GM21423 (cell line): Measurements from ENCODE around the gene PLA2G3.

Source experiments
- ATAC-seq: cut with Tn5 transposase; IDR thresholded peaks from one replicate; pipeline ENCODE4 v1.9.1; 2021; ENCODE audit warnings: mild to moderate bottlenecking, moderate library complexity; ENCODE audit not compliant: unreplicated experiment

Gene PLA2G3

DNA sequence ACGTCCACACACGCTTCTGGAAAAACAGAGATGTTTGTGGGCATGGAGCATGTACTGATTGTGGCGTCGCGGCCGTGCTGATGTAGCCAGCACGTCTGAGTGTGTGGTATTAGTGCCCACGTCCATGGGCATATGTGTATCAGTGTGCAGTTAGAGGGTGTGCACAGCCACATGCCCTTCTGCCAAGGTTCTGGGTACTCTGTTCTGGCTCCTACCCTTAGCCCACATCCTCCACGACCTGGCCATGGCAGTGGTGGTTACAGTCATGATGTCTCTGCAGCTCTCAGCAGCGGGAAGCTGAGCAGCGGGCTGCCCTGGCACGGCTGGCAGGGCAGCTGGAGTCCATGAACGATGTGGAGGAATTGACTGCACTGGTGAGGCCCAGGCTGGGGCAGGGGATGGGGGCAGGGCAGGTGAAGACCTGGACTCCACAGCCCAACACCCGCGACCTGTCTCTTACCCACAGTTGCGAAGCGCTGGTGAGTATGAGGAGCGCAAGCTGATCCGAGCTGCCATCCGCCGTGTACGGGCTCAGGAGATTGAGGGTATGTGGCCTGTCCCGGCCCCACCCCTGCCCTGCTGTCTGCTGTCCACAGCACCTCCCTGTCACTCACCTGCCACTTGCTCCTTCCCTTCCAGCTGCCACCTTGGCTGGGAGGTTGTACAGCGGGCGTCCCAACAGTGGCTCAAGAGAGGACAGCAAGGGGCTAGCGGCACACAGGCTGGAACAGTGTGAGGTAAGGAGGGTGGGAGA lies 51.9 kb downstream of the PLA2G3 start:
- no peak for ATAC-seq

DNA sequence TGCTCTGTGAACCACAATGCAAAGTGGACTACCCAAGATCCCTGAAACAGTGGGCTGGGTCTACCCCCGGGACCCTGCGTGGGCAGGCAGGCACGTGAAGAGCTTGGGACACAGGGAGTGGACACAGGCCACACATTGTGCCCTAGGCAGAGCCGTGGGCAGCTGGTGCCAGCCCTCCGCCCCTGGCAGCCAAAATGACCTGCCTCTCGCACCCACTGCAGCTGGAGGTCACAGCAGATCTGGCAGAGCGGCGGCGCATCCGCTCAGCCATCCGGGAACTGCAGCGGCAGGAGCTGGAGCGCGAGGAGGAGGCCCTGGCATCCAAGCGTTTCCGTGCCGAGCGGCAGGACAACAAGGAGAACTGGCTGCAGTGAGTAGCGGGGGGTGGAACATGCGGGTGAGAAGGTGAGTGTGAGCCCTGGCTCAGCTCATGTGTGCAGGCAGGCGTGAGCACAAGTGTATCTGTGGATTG lies 52.5 kb downstream of the PLA2G3 start:
- no peak for ATAC-seq

DNA sequence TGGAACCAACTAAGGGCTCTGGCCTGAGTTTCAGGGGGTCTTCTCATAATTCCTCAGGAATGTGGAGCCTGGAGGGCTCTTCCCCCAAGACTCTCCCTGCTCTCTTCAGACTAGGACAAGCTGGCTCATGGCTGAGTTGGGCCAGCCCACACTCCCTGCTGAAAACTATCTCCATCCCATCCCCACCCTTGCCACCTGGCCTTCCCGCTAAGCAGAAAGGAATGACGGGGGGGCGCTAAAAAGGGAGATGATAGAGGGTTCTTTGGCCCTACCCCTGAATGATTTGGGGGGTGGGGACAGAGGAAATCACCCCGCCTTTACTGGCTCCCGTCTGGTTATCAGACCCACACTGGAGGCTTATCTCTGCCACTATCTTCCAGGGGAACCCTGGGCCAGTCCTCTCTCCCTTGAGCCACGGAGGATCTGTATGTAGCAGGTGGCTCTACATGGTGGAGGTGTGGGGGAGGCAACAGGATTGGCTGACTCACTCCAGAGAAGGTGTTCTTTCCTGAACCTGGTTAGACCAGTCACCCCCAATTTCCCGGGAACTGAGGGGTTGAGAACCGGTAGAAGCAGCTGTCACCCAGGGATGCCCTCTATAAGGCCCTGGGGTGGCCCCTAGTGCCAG lies 53.5 kb downstream of the PLA2G3 start:
- ATAC-seq, result no peak

DNA sequence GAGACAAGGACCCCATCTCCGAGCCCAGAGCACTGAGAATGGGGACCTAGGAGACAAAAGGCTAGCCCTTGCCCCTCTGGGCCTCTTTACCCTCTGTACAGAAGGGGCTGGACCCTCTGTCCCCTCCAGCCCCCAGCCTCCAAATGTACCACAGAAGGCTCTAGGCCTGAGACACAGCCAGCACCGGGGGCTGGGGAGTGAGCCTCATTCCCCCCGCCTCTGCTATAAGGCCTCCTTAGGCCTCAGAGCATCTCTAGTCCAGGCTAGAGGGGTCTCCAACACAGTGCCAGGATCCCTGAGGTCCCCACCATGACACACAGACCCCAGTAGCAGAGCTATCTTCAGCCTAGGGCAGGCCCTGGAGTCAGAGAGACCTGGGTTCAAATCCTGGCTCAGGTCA lies 54.4 kb downstream of the PLA2G3 start:
- no peak for ATAC-seq

DNA sequence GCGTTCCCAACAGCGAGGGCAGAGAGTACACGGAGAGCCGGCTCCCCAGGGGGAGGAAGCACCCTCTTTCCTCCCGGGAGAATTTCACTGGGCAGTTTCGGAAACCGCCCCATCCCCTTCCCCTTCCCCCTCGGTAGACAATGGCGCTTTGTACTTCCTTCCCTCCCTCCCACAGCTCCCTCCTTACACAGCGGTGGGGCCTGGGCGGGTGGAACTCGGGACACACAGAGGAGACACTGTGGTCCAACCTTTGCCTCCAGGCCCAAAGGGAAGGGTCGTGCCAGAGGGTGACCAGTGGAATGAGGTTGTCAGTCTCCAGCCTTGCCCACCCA lies 54.8 kb downstream of the PLA2G3 start:
- ATAC-seq, result no peak

DNA sequence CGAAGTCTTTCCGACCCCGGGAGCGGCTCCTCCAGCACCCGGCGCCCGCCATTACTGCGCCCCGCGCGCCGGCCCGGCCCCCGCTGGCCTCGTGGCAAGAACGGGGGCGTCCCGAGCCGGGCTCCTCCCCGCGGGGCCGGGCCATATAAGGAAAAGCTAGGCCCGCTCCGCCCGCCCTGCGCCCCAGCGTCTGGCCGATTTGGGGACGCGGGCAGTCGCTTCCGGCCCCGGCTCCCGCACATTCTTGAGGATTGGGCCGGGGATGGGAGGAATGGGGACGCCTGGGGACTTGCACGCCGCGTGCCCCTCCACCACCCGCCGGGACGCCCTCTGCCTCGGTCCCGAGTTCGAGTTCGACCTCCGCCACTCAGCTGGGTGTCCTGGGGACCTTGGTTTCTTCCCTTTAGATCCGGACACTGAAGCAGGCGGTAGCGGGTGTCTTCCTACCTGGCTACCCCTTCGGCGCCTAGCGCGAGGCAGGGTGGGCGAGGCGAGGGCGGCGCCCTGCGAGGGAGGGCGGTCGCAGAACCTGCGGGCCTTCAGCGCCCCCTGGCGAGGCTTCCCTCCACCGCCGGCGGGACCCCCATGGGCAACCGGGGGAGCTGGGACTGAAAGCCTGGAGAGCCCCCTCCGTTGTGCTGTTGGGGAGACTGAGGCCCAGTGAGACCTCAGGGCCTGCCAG lies 55.4 kb downstream of the PLA2G3 start:
- ATAC-seq, result peak; percentile 61
